GM12872 (cell line): ENCODE data around the gene TRABD2B.

Source experiments
- CTCF ChIP-seq: IDR thresholded peaks from 3 replicates; pipeline ENCODE4 v1.5.1; 2011; ENCODE audit warnings: low read depth, mild to moderate bottlenecking, low read length, moderate library complexity; ENCODE audit not compliant: insufficient read depth

TRABD2B gene

GRCh38 chr1:47753808-47754207 is 243.4 kb downstream of the TRABD2B start:
- TF ChIP-seq CTCF, result no peak

- TF ChIP-seq CTCF, result no peak
Measured at GRCh38 chr1:47752559-47752958, 244.6 kb downstream of the TRABD2B start.

- TF ChIP-seq CTCF, result no peak
Measured at GRCh38 chr1:47751996-47752451, 245.2 kb downstream of the TRABD2B start.

GRCh38 chr1:47751193-47751592 is 246.0 kb downstream of the TRABD2B start:
- TF ChIP-seq CTCF, result no peak

- no peak for TF ChIP-seq CTCF
Measured at GRCh38 chr1:47745715-47746609, 251.2 kb downstream of the TRABD2B start.

- TF ChIP-seq CTCF, result no peak
Measured at GRCh38 chr1:47742890-47743760, 254.1 kb downstream of the TRABD2B start.

GRCh38 chr1:47738560-47739182 is 258.5 kb downstream of the TRABD2B start:
- peak; percentile 68 for TF ChIP-seq CTCF
